Upper lobe of right lung (tissue), 1 donor: ENCODE measurements around the gene DDR2. TPM values are rescaled to one million over a fixed set of nuclear protein-coding genes. Genes with fewer than 3 reads are reported as not detected.
A peak's percentile ranks its signal among the peaks of the same experiment; 100 is the strongest.

Source experiments
- ATAC-seq: fragments of 200-7000 bp; cut with Tn5 transposase; one replicate; pipeline ENCODE4 v1.9.1; 2020; ENCODE audit warnings: mild to moderate bottlenecking, moderate library complexity
- DNase-seq: peaks from one replicate; pipeline ENCODE4 v3.0.0-alpha.2; 2020
- H3K27ac ChIP-seq: fragments of 200-600 bp; one replicate; pipeline ENCODE4 v1.8.0; 2022
- H3K27me3 ChIP-seq: fragments of 200-600 bp; one replicate; pipeline ENCODE4 v1.8.0; 2022; ENCODE audit warnings: mild to moderate bottlenecking
- H3K36me3 ChIP-seq: fragments of 200-600 bp; one replicate; pipeline ENCODE4 v1.8.0; 2022
- H3K4me1 ChIP-seq: fragments of 200-600 bp; one replicate; pipeline ENCODE4 v1.8.0; 2022
- H3K4me3 ChIP-seq: fragments of 200-600 bp; one replicate; pipeline ENCODE4 v1.8.0; 2022; ENCODE audit warnings: mild to moderate bottlenecking
- H3K9me3 ChIP-seq: fragments of 200-600 bp; one replicate; pipeline ENCODE4 v1.8.0; 2022
- intact Hi-C: fragments of 100-400 bp; cut with DNase I; formaldehyde crosslinking; loops from one replicate; pipeline ENCODE4 v1.11.0; 2022
- total RNA-seq: library from RNA; stranded (reverse); fragmentation: NEBNext Ultra II Directional; extraction: Animal tissue kit (Norgen Biotek cat#: 25700); gene quantifications from one replicate; pipeline ENCODE4 v1.2.1, GENCODE V29; 2021
- TF ChIP-seq, protein P1 (sequence below): fragments of 200-600 bp; IDR thresholded peaks from one replicate; pipeline ENCODE4 v1.8.0; 2022; ENCODE audit warnings: antibody characterized with exemption
- donor health status: DM: no; HTN: yes; CAD: no; lungs with severe emphysema.

The DDR2 gene
- total RNA-seq, 1 donor from 2014 or later, result 44.6 TPM

DNA sequence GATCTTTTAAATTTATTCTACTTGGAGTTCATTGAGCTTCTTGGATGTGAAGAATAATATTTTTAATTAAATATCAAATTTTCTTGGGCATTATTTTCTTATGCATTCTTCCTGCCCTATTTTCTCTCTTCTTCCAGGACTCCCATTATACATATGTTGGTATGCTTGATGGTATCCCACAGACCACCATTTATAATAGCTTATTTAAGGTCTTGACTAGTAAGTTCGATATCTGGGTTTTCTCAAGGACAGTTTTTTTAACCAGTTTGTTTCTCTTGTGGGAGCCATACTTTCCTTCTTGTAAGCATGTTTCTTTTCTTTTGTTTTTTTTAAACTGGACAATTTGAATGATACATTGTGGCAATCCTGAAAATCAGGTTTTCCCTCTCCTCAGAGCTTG is 15.4 kb upstream of the DDR2 start:
- no peaks in the 10 kb centered on the region for H3K27me3 ChIP-seq
- H3K4me3 ChIP-seq, result no peak overlapping the region
- ATAC-seq (no peak), DNase-seq (no peak)
- no peaks in the 10 kb centered on the region for H3K36me3 ChIP-seq
- TF ChIP-seq, protein P1, sequence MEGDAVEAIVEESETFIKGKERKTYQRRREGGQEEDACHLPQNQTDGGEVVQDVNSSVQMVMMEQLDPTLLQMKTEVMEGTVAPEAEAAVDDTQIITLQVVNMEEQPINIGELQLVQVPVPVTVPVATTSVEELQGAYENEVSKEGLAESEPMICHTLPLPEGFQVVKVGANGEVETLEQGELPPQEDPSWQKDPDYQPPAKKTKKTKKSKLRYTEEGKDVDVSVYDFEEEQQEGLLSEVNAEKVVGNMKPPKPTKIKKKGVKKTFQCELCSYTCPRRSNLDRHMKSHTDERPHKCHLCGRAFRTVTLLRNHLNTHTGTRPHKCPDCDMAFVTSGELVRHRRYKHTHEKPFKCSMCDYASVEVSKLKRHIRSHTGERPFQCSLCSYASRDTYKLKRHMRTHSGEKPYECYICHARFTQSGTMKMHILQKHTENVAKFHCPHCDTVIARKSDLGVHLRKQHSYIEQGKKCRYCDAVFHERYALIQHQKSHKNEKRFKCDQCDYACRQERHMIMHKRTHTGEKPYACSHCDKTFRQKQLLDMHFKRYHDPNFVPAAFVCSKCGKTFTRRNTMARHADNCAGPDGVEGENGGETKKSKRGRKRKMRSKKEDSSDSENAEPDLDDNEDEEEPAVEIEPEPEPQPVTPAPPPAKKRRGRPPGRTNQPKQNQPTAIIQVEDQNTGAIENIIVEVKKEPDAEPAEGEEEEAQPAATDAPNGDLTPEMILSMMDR, result no peak
- no peaks in the 10 kb centered on the region for H3K4me1 ChIP-seq
- no peak overlapping the region for H3K27ac ChIP-seq
- intact Hi-C loops, result no loop called here
- no peaks in the 10 kb centered on the region for H3K9me3 ChIP-seq

DNA sequence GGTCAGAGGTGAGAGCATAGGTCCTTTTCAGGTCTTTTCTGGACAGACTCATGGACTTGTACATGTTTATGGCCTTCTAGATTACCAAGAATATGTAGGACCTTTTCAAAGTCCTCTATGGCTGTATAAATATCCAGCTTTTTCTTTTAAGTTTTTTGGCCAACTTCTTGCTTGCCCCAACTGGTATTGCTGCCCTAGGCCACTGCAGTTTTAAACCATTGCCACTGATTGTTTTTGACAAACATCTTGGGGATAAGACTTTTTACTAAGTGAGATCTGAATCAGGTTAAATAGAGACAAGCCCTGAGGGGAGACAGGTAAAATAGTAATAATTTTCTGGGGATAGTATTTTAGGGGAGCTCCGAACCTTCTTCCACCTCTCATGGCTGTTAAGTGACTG is 14.8 kb upstream of the DDR2 start:
- Histone ChIP-seq H3K27me3 (no peaks in the 10 kb centered on the region), H3K9me3 (no peaks in the 10 kb centered on the region), H3K27ac (no peak overlapping the region), H3K4me1 (no peaks in the 10 kb centered on the region), H3K4me3 (no peak overlapping the region), H3K36me3 (no peaks in the 10 kb centered on the region)
- intact Hi-C loops, result no loop called here
- ATAC-seq, result no peak
- no peak for DNase-seq
- TF ChIP-seq, protein P1, result no peak

DNA sequence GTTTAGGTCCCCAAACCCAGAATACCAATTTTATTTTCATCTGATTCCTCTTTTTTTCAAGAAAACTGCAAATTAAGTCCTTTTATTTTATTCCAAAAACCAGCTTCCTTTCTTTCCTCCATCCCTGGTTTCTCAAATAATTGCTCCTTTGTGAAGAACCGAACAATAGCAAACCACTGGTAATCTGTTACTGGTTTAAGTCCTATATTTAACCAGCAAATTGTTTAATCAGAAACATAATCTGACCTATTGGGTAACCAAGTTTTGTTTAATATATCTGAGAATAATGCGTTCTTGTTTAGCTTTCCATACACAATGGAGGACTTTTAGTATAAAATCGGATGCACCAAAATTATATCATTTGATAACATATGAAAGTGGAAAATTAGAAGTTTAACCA is 13.2 kb upstream of the DDR2 start:
- no peak for DNase-seq
- H3K36me3 ChIP-seq, result no peaks in the 10 kb centered on the region
- no peaks in the 10 kb centered on the region for H3K4me1 ChIP-seq
- no peak overlapping the region for H3K4me3 ChIP-seq
- TF ChIP-seq, protein P1, result no peak
- intact Hi-C loops, result no loop called here
- no peaks in the 10 kb centered on the region for H3K27me3 ChIP-seq
- H3K27ac ChIP-seq, result no peak overlapping the region
- no peaks in the 10 kb centered on the region for H3K9me3 ChIP-seq
- ATAC-seq, result no peak

DNA sequence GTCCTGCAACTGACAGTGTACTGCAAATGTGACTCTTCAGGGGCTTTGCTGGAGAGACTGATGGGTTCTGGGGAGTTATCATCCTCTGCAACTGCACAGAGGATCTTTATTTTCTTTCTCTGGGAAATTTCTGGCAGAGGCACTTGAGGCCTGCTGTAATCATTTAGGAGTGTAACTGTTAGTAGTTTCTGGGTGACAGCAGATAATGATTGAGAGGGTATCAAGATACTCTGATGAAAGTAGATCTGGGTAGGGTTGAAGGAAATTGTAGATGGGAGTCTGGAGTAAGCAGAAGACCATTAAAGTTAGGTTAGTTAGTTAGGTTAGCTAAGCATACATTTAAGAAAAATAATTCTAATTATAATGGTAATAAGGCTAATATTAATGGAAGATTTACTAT is 11.0 kb upstream of the DDR2 start:
- no peaks in the 10 kb centered on the region for H3K4me1 ChIP-seq
- no peak overlapping the region for H3K4me3 ChIP-seq
- no peak for ATAC-seq
- no peaks in the 10 kb centered on the region for H3K27me3 ChIP-seq
- H3K27ac ChIP-seq, result no peak overlapping the region
- intact Hi-C loops, result no loop called here
- TF ChIP-seq, protein P1, result no peak
- no peaks in the 10 kb centered on the region for H3K9me3 ChIP-seq
- no peaks in the 10 kb centered on the region for H3K36me3 ChIP-seq
- no peak for DNase-seq

DNA sequence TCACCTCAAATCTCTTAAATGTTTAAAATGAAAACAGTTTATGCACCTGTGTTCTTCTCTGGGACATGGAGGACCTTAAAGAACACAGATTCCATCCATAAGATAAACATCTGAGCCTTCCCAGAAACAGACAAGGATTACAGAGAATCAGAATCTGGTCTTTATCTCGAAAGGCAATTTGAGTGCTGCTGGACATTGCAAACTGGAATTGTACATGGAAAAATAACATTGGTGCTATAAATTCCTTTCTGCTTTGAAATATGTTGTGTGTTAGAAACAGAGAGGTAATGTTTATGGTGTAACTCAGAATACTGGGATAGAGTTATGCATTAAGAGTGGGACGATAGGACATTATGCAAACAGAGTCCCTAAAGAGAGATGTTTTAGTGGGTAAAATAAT is 6.6 kb upstream of the DDR2 start:
- H3K4me3 ChIP-seq, result no peak overlapping the region
- H3K9me3 ChIP-seq, result no peaks in the 10 kb centered on the region
- H3K27ac ChIP-seq, result no peak overlapping the region
- no peaks in the 10 kb centered on the region for H3K36me3 ChIP-seq
- no peaks in the 10 kb centered on the region for H3K27me3 ChIP-seq
- peaks cover 9% of the 10 kb centered on the region for H3K4me1 ChIP-seq
- no peak for ATAC-seq
- DNase-seq, result no peak
- intact Hi-C loops, result no loop called here
- TF ChIP-seq, protein P1, result no peak

DNA sequence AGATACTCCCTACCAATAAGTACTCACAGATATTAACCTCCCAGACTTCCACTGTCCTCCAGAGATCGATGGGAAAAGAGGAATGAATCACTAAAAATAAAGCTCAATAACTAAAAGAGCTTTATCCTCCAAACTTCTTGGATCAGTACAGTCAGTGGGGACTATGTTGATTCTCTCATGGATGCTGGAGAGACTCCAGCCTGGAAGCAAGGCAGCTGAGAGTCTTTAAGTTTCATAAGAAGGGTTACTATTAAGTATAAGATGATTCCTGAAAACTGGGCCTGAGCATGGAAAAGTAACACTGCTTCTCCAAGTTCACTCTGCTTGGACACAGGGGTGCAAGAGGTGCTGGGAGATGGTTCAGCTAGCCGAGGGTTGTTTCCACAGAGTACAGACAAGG is 6.2 kb upstream of the DDR2 start:
- H3K4me3 ChIP-seq, result no peak overlapping the region

More for the DNA sequence above, 6.2 kb upstream of the DDR2 start:
- intact Hi-C loops, result no loop called here
- Histone ChIP-seq H3K27me3 (no peaks in the 10 kb centered on the region), H3K27ac (peak overlapping the region; percentile 13), H3K9me3 (no peaks in the 10 kb centered on the region), H3K36me3 (no peaks in the 10 kb centered on the region), H3K4me1 (peaks cover 9% of the 10 kb centered on the region)
- no peak for ATAC-seq
- TF ChIP-seq, protein P1, result no peak
- no peak for DNase-seq
